ENCODE results near the gene TTR. TPM values are rescaled to one million over a fixed set of nuclear protein-coding genes. Genes with fewer than 3 reads are reported as not detected.

TTR gene
- total RNA-seq = not detected

- no peak for TF ChIP-seq POLR2A (IDR thresholded peaks at IDR 0.05)
- TF ChIP-seq, protein P1, sequence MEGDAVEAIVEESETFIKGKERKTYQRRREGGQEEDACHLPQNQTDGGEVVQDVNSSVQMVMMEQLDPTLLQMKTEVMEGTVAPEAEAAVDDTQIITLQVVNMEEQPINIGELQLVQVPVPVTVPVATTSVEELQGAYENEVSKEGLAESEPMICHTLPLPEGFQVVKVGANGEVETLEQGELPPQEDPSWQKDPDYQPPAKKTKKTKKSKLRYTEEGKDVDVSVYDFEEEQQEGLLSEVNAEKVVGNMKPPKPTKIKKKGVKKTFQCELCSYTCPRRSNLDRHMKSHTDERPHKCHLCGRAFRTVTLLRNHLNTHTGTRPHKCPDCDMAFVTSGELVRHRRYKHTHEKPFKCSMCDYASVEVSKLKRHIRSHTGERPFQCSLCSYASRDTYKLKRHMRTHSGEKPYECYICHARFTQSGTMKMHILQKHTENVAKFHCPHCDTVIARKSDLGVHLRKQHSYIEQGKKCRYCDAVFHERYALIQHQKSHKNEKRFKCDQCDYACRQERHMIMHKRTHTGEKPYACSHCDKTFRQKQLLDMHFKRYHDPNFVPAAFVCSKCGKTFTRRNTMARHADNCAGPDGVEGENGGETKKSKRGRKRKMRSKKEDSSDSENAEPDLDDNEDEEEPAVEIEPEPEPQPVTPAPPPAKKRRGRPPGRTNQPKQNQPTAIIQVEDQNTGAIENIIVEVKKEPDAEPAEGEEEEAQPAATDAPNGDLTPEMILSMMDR (IDR thresholded peaks at IDR 0.05) = no peak
- DNase-seq = no peak
- WGBS, 2 donors = 61 to 63% methylated on average over 5 of the region's 5 CpGs
These were observed at the start of gene TTR for GRCh38 chr18:31591628-31592027. TSS of gene TTR (plus strand) at chr18:31591877. CDS start at chr18:31591903, 26 bp downstream.

GRCh38 chr18:31546476-31546875, 45.2 kb upstream of the TTR start:
- peaks cover 0 to 26% (median 0%) of the 10 kb centered on the region in 3 donors for H3K36me3 ChIP-seq
- no peaks in the 10 kb centered on the region for H3K4me1 ChIP-seq
- no peak overlapping the region for H3K4me3 ChIP-seq
- 72 to 83% methylated on average over 2 of the region's 2 CpGs for WGBS, 2 donors
- H3K27me3 ChIP-seq = no peaks in the 10 kb centered on the region
- TF ChIP-seq, protein P1 (IDR thresholded peaks at IDR 0.05) = no peak
- no peak for TF ChIP-seq POLR2A (IDR thresholded peaks at IDR 0.05)
- no peak overlapping the region for H3K27ac ChIP-seq
- no peaks in the 10 kb centered on the region for H3K9me3 ChIP-seq
- DNase-seq = no peak
- intact Hi-C loops (cut with DNase I) = no loop called here

More at GRCh38 chr18:31591628-31592027, at the start of gene TTR:
- H3K27ac ChIP-seq = no peak within 1 kb of the TSS
- intact Hi-C loops (cut with DNase I) = no loop called here
- H3K4me1 ChIP-seq = peaks cover 0 to 8% (median 0%) of the 10 kb centered on the region in 3 donors
- no peaks in the 10 kb centered on the region for H3K27me3 ChIP-seq
- H3K9me3 ChIP-seq = no peaks in the 10 kb centered on the region
- H3K4me3 ChIP-seq = no peak within 1 kb of the TSS
- no peaks in the 10 kb centered on the region for H3K36me3 ChIP-seq

DNA sequence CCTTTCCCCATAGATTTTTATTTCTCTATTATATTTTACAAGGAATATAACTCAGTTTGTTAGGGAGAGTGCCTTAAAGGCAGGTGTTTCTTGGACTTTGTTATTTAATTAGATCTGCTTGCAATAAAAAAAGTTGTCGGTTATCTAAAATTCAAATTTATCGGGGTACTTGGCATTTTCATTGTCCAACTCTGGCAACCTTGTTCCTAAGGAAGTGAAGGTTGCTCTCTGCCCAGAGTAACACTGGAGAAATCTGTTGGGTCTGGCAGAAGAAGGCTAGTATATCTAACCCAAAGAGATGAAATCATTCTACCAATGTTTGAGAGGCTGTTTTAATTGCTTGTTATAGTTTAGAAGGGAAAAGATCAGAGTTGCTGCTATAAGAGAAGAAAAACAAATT, 42.8 kb upstream of the TTR start:
- H3K4me1 ChIP-seq = no peaks in the 10 kb centered on the region
- peaks cover 0 to 11% (median 0%) of the 10 kb centered on the region in 3 donors for H3K36me3 ChIP-seq
- WGBS, 2 donors = 84 to 89% methylated on average over 2 of the region's 2 CpGs
- no peak for DNase-seq
- H3K4me3 ChIP-seq = no peak overlapping the region
- intact Hi-C loops (cut with DNase I) = no loop called here
- no peaks in the 10 kb centered on the region for H3K27me3 ChIP-seq
- H3K27ac ChIP-seq = no peak overlapping the region
- H3K9me3 ChIP-seq = no peaks in the 10 kb centered on the region
- TF ChIP-seq, protein P1 (IDR thresholded peaks at IDR 0.05) = no peak
- TF ChIP-seq POLR2A (IDR thresholded peaks at IDR 0.05) = no peak

DNA sequence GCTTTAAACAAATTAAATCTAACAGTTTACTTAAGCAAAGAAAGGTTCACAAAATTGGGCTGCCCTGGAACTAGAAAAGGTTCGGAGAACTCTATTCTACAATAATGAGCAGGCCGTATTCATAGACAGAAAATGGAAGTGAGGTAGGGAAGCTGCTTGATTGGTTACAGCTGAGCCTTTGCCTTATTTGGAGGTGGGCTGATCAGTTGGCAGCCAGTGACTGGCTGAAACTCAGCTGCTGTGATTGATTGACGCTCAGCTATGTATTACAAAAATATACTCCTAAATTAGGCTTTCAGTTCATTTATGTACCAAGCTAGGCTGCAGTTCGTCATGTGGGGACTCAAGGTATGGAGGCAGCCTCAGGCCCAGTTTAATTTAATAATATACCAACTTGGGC, 42.3 kb upstream of the TTR start:
- Histone ChIP-seq H3K9me3 (no peaks in the 10 kb centered on the region), H3K27me3 (no peaks in the 10 kb centered on the region), H3K36me3 (peaks cover 0 to 11% (median 0%) of the 10 kb centered on the region in 3 donors), H3K4me3 (no peak overlapping the region), H3K4me1 (no peaks in the 10 kb centered on the region), H3K27ac (no peak overlapping the region)
- 87 to 88% methylated on average over 4 of the region's 4 CpGs for WGBS, 2 donors
- TF ChIP-seq, protein P1 (IDR thresholded peaks at IDR 0.05) = no peak
- TF ChIP-seq POLR2A (IDR thresholded peaks at IDR 0.05) = no peak
- intact Hi-C loops (cut with DNase I) = no loop called here
- no peak for DNase-seq

- no peak overlapping the region for H3K27ac ChIP-seq
- H3K27me3 ChIP-seq = no peaks in the 10 kb centered on the region
- no peak overlapping the region for H3K4me3 ChIP-seq
- WGBS, 2 donors = 77 to 85% methylated on average over 3 of the region's 3 CpGs
- no peaks in the 10 kb centered on the region for H3K36me3 ChIP-seq
- H3K4me1 ChIP-seq = no peaks in the 10 kb centered on the region
- no peak for DNase-seq
- TF ChIP-seq, protein P1 (IDR thresholded peaks at IDR 0.05) = no peak
- no peak for TF ChIP-seq POLR2A (IDR thresholded peaks at IDR 0.05)
- intact Hi-C loops (cut with DNase I) = loop anchor here (10.0 kb wide), 1 partner anchor 263 kb away; no protein-coding TSS in a partner anchor
- H3K9me3 ChIP-seq = no peaks in the 10 kb centered on the region
These were observed 39.8 kb upstream of the TTR start for GRCh38 chr18:31551883-31552282.
